HG03159 (cell line): ENCODE data around the gene IGSF21.
"Not testable (repeated sequence)": the region's sequence is repeated elsewhere in the genome, so short reads cannot be mapped to it uniquely, and the experiment has no call there.

Source experiments
- ATAC-seq: cut with Tn5 transposase; IDR thresholded peaks from one replicate; pipeline ENCODE4 v1.9.1; 2021; ENCODE audit warnings: mild to moderate bottlenecking, moderate library complexity; ENCODE audit not compliant: unreplicated experiment

Gene IGSF21

DNA sequence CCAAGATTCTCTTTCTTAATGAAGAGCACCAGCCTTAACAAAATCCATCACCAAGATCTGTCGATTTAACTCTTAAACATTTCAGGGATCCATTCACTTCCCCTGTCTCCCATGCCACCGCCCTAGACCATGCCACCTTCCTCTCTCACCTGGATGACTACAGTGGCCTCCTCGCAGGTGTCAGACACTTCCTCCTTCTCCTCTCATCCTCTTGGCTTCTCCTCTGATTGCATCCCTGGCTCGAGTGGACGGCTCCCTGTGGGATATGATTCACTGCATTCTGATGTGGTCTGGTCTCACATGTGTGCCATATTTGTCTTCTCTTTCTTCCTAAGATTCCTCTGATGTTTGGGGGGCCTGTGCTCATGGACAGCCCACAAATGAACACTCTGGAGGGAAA is 306.7 kb downstream of the IGSF21 start:
- no peak for ATAC-seq

GRCh38 chr1:18414872-18415447 is 307.4 kb downstream of the IGSF21 start:
- no peak for ATAC-seq

DNA sequence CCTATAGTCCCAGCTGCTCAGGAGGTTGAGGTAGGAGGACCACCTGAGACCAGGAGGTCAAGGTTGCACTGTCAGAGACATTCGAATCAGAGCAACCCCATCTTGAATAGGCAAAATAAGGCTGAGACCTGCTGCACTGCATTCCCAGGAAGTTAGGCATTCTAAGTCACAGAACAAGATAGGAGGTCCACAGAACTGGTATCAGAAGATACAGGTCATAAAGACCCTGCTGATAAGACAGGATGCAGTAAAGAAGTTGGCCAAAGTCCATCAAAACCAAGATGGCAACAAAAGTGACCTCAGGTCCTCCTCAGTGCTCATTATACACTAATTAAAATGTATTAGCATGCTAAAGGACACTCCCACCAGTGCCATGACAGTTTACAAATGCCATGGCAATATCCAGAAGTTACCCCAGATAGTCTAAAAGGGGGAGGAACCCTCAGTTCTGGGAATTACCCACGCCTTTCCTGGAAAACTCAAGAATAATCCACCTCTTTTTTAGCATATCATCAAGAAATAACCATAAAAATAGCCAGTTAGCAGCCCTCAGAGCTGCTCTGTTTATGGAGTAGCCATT is 307.9 kb downstream of the IGSF21 start:
- ATAC-seq: no peak

DNA sequence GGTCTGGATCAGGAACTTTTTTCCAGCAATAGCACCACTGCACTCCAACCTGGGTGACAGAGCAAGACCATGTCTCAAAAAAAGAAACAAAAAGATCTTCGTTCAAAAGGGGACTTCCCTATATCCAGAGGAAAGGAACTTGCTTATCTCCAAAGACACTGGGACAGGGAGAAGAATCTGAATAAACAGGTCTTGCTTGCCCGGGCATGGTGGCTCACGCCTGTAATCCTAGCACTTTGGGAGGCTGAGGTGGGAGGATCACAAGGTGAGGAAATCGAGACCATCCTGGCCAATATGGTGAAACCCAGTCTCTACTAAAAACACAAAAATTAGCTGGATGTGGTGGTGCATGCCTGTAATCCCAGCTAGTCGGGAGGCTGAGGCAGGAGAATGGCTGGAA is 308.5 kb downstream of the IGSF21 start:
- ATAC-seq: not testable (repeated sequence)

- no peak for ATAC-seq
Observed at GRCh38 chr1:18417316-18418269, 310.0 kb downstream of the IGSF21 start.

DNA sequence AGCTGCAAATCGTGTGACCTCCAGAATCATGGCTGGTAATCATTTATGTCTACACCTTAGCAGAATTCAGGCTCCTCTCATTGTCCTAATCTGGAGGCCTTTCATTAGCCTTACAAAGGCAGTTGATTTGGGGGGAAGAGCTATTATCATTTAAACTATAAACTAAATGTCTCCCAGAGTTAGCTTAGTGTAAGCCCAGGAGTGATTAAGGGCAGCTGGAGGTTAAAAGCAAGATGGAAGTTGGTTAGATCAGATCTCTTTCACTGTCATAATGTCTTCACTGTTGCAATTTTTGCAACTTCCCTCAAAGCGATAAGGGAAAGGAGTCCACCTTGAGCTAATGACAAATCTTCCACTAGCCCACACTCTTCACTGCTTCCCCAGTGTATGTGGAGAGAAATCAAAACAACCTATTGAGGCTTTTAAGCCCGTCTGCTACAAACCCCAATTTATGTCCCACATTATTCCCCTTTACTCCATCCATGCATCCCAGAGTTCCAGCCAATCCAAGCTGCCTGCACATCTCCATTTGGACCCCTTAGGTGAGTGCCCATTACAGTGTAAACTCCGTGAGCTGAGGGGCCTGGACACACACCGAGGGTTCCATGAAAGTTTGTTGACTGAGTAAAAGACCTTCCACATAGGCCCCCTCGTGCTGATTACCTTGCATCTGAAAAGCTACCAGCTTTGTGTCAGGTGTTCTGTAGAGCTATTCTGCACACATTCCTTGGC is 311.7 kb downstream of the IGSF21 start:
- ATAC-seq: no peak

- ATAC-seq: no peak
Observed at GRCh38 chr1:18419845-18420184, 312.2 kb downstream of the IGSF21 start.

DNA sequence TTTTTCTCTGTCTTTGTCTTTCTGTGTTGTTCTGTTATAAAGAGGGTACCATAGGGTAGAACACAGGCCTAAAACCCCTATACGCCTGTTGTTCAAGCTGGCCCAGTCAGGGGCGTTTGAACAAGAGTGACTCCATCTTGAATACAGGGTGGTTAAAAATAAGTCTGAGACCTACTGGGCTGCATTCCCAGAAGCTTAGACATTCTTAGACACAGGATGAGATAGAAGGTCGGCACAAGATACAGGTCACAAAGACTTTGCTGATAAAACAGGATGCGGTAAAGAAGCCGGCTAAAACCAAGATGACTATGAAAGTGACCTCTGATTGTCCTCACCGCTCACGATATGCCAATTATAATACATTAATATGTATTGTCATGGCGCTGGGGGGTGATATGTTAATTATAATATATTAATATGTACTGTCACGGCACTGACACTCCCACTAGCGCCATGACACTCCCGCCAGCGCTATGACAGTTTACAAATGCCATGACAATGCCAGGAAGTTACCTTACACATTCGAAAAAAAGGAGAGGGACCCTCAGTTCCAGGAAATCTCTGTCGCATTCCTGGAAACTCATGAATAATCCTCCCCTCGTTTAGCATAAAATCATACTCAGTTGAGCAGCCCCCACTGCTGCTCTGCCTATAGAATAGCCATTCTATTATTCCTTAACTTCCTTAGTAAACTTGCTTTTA is 314.6 kb downstream of the IGSF21 start:
- ATAC-seq: no peak

- ATAC-seq: no peak
Observed at GRCh38 chr1:18422954-18423353, 315.4 kb downstream of the IGSF21 start.

- no peak for ATAC-seq
Observed at GRCh38 chr1:18426580-18426979, 319.0 kb downstream of the IGSF21 start.
